H1 (cell line): ENCODE data around the gene NIPAL4. TPM values are rescaled to one million over a fixed set of nuclear protein-coding genes. Genes with fewer than 3 reads are reported as not detected.

Source experiments
- CTCF ChIA-PET: fragments of 300-600 bp; sonication (Branson Sonifier 250); formaldehyde crosslinking; loops from one replicate; lab custom pipeline; 2021; ENCODE audit not compliant: partially characterized antibody; lab: Charles Lee
- POLR2A ChIA-PET: fragments of 300-600 bp; sonication (Branson Sonifier 250); formaldehyde crosslinking; loops from one replicate; lab custom pipeline; 2021; ENCODE audit warnings: inconsistent platforms; ENCODE audit not compliant: partially characterized antibody; lab: Charles Lee
- DNase-seq, 2 experiments: peaks; one replicate each; pipeline versions ENCODE4 v3.0.0 to v3.0.0-alpha.2; 2010 to 2022; ENCODE audit warnings: low spot score in 2 of 2, low read depth in 1 of 2, mixed read lengths in 1 of 2
- FAIRE-seq: peaks from 2 replicates; lab custom pipeline; 2011; peaks lifted over from hg19 to GRCh38; lab: Jason Lieb, UNC
- H2AFZ ChIP-seq: 2 replicates; pipeline ENCODE4 v1.8.1; 2012; ENCODE audit warnings: low read length, inconsistent platforms
- H2AK5ac ChIP-seq: 2 replicates; pipeline ENCODE4 v1.6.1; 2013; ENCODE audit warnings: low read depth, low read length
- H2BK120ac ChIP-seq: replicated peaks from 2 replicates; pipeline ENCODE3; 2013; ENCODE audit warnings: low read depth, low read length, inconsistent platforms
- H2BK12ac ChIP-seq: 2 replicates; pipeline ENCODE4 v1.6.1; 2013; ENCODE audit warnings: low read depth, low read length
- H2BK15ac ChIP-seq: 2 replicates; pipeline ENCODE4 v1.6.1; 2013; ENCODE audit warnings: low read length
- H2BK20ac ChIP-seq: 2 replicates; pipeline ENCODE4 v1.6.1; 2013; ENCODE audit warnings: low read length
- H2BK5ac ChIP-seq: 2 replicates; pipeline ENCODE4 v1.6.1; 2013; ENCODE audit warnings: low read depth, low read length
- H3K14ac ChIP-seq: 2 replicates; pipeline ENCODE4 v1.6.1; 2013; ENCODE audit warnings: inconsistent platforms; ENCODE audit not compliant: insufficient read length
- H3K18ac ChIP-seq: 2 replicates; pipeline ENCODE4 v1.6.1; 2013; ENCODE audit warnings: low read length; ENCODE audit errors: extremely low read depth
- H3K23ac ChIP-seq: 2 replicates; pipeline ENCODE4 v1.6.1; 2013; ENCODE audit warnings: inconsistent platforms; ENCODE audit not compliant: insufficient read length
- H3K23me2 ChIP-seq: 2 replicates; pipeline ENCODE4 v1.6.1; 2013; ENCODE audit warnings: low read depth, low read length
- H3K27ac ChIP-seq: 2 replicates; pipeline ENCODE4 v1.6.1; 2011; ENCODE audit warnings: low read depth, low read length, inconsistent platforms
- H3K27me3 ChIP-seq, 4 experiments: replicated peaks in 1 of 4; 1 replicate in 1 of 4; 2 replicates in 3 of 4; pipeline versions ENCODE4 v1.6.1 to v1.8.1; 2011 to 2013; ENCODE audit warnings: low read length in 3 of 4, mild to moderate bottlenecking in 3 of 4, inconsistent platforms in 2 of 4, mixed read lengths in 2 of 4, moderate library complexity in 1 of 4; ENCODE audit not compliant: control insufficient read depth in 3 of 4, insufficient read depth in 3 of 4; ENCODE audit errors: extremely low read depth in 1 of 4
- H3K36me3 ChIP-seq, 4 experiments: 2 replicates each; pipeline versions ENCODE4 v1.6.1 to v1.8.1; 2011 to 2013; ENCODE audit warnings: mild to moderate bottlenecking in 4 of 4, low read length in 3 of 4, moderate library complexity in 2 of 4, control low read depth in 1 of 4, inconsistent platforms in 1 of 4; ENCODE audit not compliant: insufficient read depth in 4 of 4, control insufficient read depth in 2 of 4
- H3K4ac ChIP-seq: replicated peaks from 2 replicates; pipeline ENCODE3; 2013; ENCODE audit warnings: low read length, low read depth, mixed read lengths, inconsistent platforms; ENCODE audit not compliant: insufficient read length
- H3K4me1 ChIP-seq, 4 experiments: replicated peaks in 1 of 4; 1 replicate in 1 of 4; 2 replicates in 3 of 4; pipeline versions ENCODE4 v1.6.1 to v1.8.1; 2011 to 2013; ENCODE audit warnings: low read length in 3 of 4, inconsistent platforms in 2 of 4, mixed read lengths in 1 of 4; ENCODE audit not compliant: insufficient read depth in 4 of 4, control insufficient read depth in 3 of 4
- H3K4me2 ChIP-seq, 2 experiments: 2 replicates each; pipeline versions ENCODE4 v1.6.1 to v1.8.1; 2011 to 2013; ENCODE audit warnings: low read depth in 2 of 2, low read length in 2 of 2, control low read depth in 1 of 2, inconsistent platforms in 1 of 2, mild to moderate bottlenecking in 1 of 2; ENCODE audit not compliant: insufficient read depth in 1 of 2
- H3K4me3 ChIP-seq, 4 experiments: fragments of 200-600, 300-600 bp in 1 of 4; sonication (generic), shearing (Covaris generic), sonication (Bioruptor Twin) in 1 of 4; 2 replicates each; pipeline versions ENCODE4 v1.5.1 to v1.8.1; 2011 to 2016; ENCODE audit warnings: low read length in 4 of 4, low read depth in 3 of 4, control low read depth in 2 of 4, inconsistent platforms in 2 of 4, mild to moderate bottlenecking in 2 of 4, mixed read lengths in 1 of 4, moderate library complexity in 1 of 4; ENCODE audit not compliant: insufficient read depth in 2 of 4; ENCODE audit errors: extremely low read depth in 1 of 4
- H3K56ac ChIP-seq: replicated peaks from 2 replicates; pipeline ENCODE3; 2013; ENCODE audit warnings: low read depth, mild to moderate bottlenecking, mixed read lengths, low read length, inconsistent platforms; ENCODE audit not compliant: insufficient read length
- H3K79me1 ChIP-seq: 2 replicates; pipeline ENCODE4 v1.6.1; 2013; ENCODE audit warnings: low read depth, low read length, control low read depth
- H3K79me2 ChIP-seq, 2 experiments: 2 replicates each; pipeline versions ENCODE4 v1.6.1 to v1.8.1; 2012 to 2013; ENCODE audit warnings: low read length in 2 of 2, mild to moderate bottlenecking in 2 of 2, inconsistent platforms in 1 of 2; ENCODE audit not compliant: insufficient read depth in 2 of 2, control insufficient read depth in 1 of 2
- H3K9ac ChIP-seq, 4 experiments: replicated peaks in 1 of 4; 1 replicate in 1 of 4; 2 replicates in 3 of 4; pipeline versions ENCODE4 v1.6.1 to v1.8.1; 2011 to 2013; ENCODE audit warnings: low read depth in 3 of 4, low read length in 3 of 4, control low read depth in 2 of 4, mild to moderate bottlenecking in 2 of 4, moderate library complexity in 2 of 4, inconsistent platforms in 1 of 4; ENCODE audit errors: extremely low read depth in 1 of 4
- H3K9me3 ChIP-seq, 2 experiments: 2 replicates each; pipeline versions ENCODE4 v1.6.1 to v1.8.1; 2012 to 2013; ENCODE audit warnings: mild to moderate bottlenecking in 2 of 2, moderate library complexity in 2 of 2, control low read depth in 1 of 2, inconsistent platforms in 1 of 2, low read depth in 1 of 2, low read length in 1 of 2, mixed read lengths in 1 of 2; ENCODE audit not compliant: insufficient read depth in 2 of 2
- H4K20me1 ChIP-seq, 2 experiments: replicated peaks in 1 of 2; 2 replicates each; pipeline versions ENCODE3 to v1.8.1; 2011 to 2013; ENCODE audit warnings: inconsistent platforms in 2 of 2, low read length in 2 of 2, mild to moderate bottlenecking in 1 of 2; ENCODE audit not compliant: insufficient read depth in 2 of 2, control insufficient read depth in 1 of 2
- H4K5ac ChIP-seq: 2 replicates; pipeline ENCODE4 v1.6.1; 2013; ENCODE audit warnings: low read length, low read depth, mixed read lengths, inconsistent platforms; ENCODE audit not compliant: insufficient read length
- H4K8ac ChIP-seq: 2 replicates; pipeline ENCODE4 v1.8.0; 2013; ENCODE audit warnings: mild to moderate bottlenecking, moderate library complexity, low read length, inconsistent platforms; ENCODE audit not compliant: insufficient read depth; ENCODE audit errors: extremely low read depth
- H4K91ac ChIP-seq: replicated peaks from 2 replicates; pipeline ENCODE3; 2013; ENCODE audit warnings: low read length, mixed read lengths, inconsistent platforms; ENCODE audit not compliant: insufficient read length
- CBX5 ChIP-seq: fragments of 300-800, 300-1000 bp; sonication (generic); IDR thresholded peaks from 2 replicates; pipeline ENCODE4 v1.7.1; 2016; ENCODE audit warnings: antibody characterized with exemption, low read length, low read depth
- E2F6 ChIP-seq: IDR thresholded peaks from 2 replicates; pipeline ENCODE4 v1.6.1; 2012; ENCODE audit warnings: inconsistent platforms
- HDAC6 ChIP-seq: IDR thresholded peaks from one replicate; pipeline ENCODE4 v1.7.1; 2012; ENCODE audit warnings: low read depth, mild to moderate bottlenecking, inconsistent platforms, low read length, moderate library complexity
- KDM5A ChIP-seq: fragments of 200-600 bp; IDR thresholded peaks from 2 replicates; pipeline ENCODE4 v1.7.1; 2012; ENCODE audit warnings: mild to moderate bottlenecking, low read length, inconsistent platforms, mixed read lengths
- NANOG ChIP-seq: IDR thresholded peaks from 2 replicates; pipeline ENCODE4 v1.6.1; 2011; ENCODE audit warnings: low read length, low read depth, mild to moderate bottlenecking, inconsistent platforms; ENCODE audit not compliant: insufficient read depth, poor library complexity, severe bottlenecking
- POLR2AphosphoS5 ChIP-seq: IDR thresholded peaks from 2 replicates; pipeline ENCODE4 v1.6.1; 2011; ENCODE audit warnings: low read depth, low read length
- RBBP5 ChIP-seq: IDR thresholded peaks from 2 replicates; pipeline ENCODE4 v1.7.1; 2012; ENCODE audit warnings: low read depth, mild to moderate bottlenecking, inconsistent platforms, low read length, moderate library complexity, borderline replicate concordance
- SAP30 ChIP-seq: fragments of 300-600 bp; sonication (generic); IDR thresholded peaks from 2 replicates; pipeline ENCODE4 v1.7.1; 2012; ENCODE audit warnings: low read length, moderate library complexity, mild to moderate bottlenecking, inconsistent platforms; ENCODE audit not compliant: insufficient read depth, insufficient replicate concordance
- USF2 ChIP-seq: IDR thresholded peaks from 2 replicates; pipeline ENCODE4 v1.6.1; 2011; ENCODE audit warnings: low read length, improper control_type of control experiment
- WGBS, 2 experiments: shearing (Covaris generic) in 1 of 2; methylation state at CpG; one replicate each; pipeline versions ENCODE4 v1.1.6 to v1.1.7; 2013 to 2015; ENCODE audit warnings: low lambda C conversion rate in 2 of 2, mixed read lengths in 2 of 2, inconsistent platforms in 1 of 2, low coverage in 1 of 2, missing lambda C conversion rate in 1 of 2; ENCODE audit not compliant: insufficient replicate concordance in 2 of 2, insufficient coverage in 1 of 2, insufficient read length in 1 of 2; ENCODE audit errors: extremely low coverage in 1 of 2, missing lambda C conversion rate in 1 of 2; 5-methylcytosine and 5-hydroxymethylcytosine counted together
- polyA plus RNA-seq, 7 experiments: library from polyadenylated mRNA; depleted of rRNA in 3 of 7; stranded (reverse) in 5 of 7; unstranded in 2 of 7; fragments of >200 nt in 5 of 7; fragments of 200-250 nt in 2 of 7; gene quantifications; 1 replicate in 5 of 7; 2 replicates in 1 of 7; 4 replicates in 1 of 7; pipeline versions ENCODE4 v1.2.1 to v1.2.3, GENCODE V29; 2011 to 2013; ENCODE audit warnings: missing spikeins in 2 of 7, mixed read lengths in 2 of 7
- total RNA-seq: library from RNA; stranded (reverse); fragmentation: NEBNext Ultra II Directional; extraction: Animal tissue kit (Norgen Biotek cat#: 25700); gene quantifications from 2 replicates; pipeline ENCODE4 v1.2.1, GENCODE V29; 2021

NIPAL4 gene
- total and polyA plus RNA-seq, 2 of the 8 experiments (the other 6 are each of a cell fraction or from before 2014, with no cell fraction given), result 0.09 to 0.20 TPM

- CTCF ChIA-PET, result interaction anchor here (1.0 to 10.0 kb wide), 5 partner anchors 13 to 92 kb away, joined by 3 to 112 read pairs (median 5); no protein-coding TSS in a partner anchor
- no peaks in the 10 kb centered on the region for H3K36me3 ChIP-seq
- no peak overlapping the region for H4K5ac ChIP-seq
- H2AK5ac ChIP-seq, result no peak overlapping the region
- no peak overlapping the region for H3K27ac ChIP-seq
- no peak overlapping the region for H4K91ac ChIP-seq
- POLR2A ChIA-PET, result no interaction called here
- H4K20me1 ChIP-seq, result no peaks in the 10 kb centered on the region
- no peak overlapping the region for H2BK20ac ChIP-seq
- H2BK5ac ChIP-seq, result no peak overlapping the region
- H3K23me2 ChIP-seq, result peaks cover 8% of the 10 kb centered on the region; the same call in 1 of the 2 replicates
- H3K4me3 ChIP-seq, result no peak overlapping the region
- no peak overlapping the region for H2BK120ac ChIP-seq
- no peaks in the 10 kb centered on the region for H3K79me1 ChIP-seq
- H2BK15ac ChIP-seq, result no peak overlapping the region
- FAIRE-seq (no peak), DNase-seq (no peak)
- H3K4me1 ChIP-seq, result peaks cover 0 to 5% (median 4%) of the 10 kb centered on the region in 4 experiments; a peak in 6 of 7 replicates
- no peak overlapping the region for H3K56ac ChIP-seq
- H2BK12ac ChIP-seq, result no peak overlapping the region
- no peak overlapping the region for H3K23ac ChIP-seq
- peaks cover 9 to 30% (median 21%) of the 10 kb centered on the region in 4 experiments for H3K27me3 ChIP-seq
- H3K9me3 ChIP-seq, result no peaks in the 10 kb centered on the region
- H3K4me2 ChIP-seq, result peak overlapping the region in 1 of 2 experiments; percentile 82; a peak in 2 of 4 replicates
- H3K4ac ChIP-seq, result no peak overlapping the region
- H3K9ac ChIP-seq, result no peak overlapping the region
- WGBS, 2 experiments, result 35% methylated on average over 5 of the region's 5 CpGs; no CpG with 5 or more reads in 1 of the 2 experiments
- H3K18ac ChIP-seq, result no peak overlapping the region
- no peaks in the 10 kb centered on the region for H3K79me2 ChIP-seq
- H2AFZ ChIP-seq, result no peak overlapping the region
- H4K8ac ChIP-seq, result no peak overlapping the region
- no peak overlapping the region for H3K14ac ChIP-seq
- TF ChIP-seq SAP30, result no peak
- TF ChIP-seq E2F6, result no peak
- TF ChIP-seq NANOG, result no peak
- TF ChIP-seq POLR2AphosphoS5, result no peak
- TF ChIP-seq RBBP5, result no peak
- no peak for TF ChIP-seq KDM5A
- no peak for TF ChIP-seq CBX5
- no peak for TF ChIP-seq HDAC6
- TF ChIP-seq USF2, result no peak
These were observed 1.2 kb upstream of the NIPAL4 start for GRCh38 chr5:157458835-157459234.
